Spleen (tissue), 13 donors: ENCODE results near the gene SYNE2. TPM values are rescaled to one million over a fixed set of nuclear protein-coding genes. Genes with fewer than 3 reads are reported as not detected.
"Not testable (repeated sequence)": the region's sequence is repeated elsewhere in the genome, so short reads cannot be mapped to it uniquely, and the experiment has no call there.

Experiments
- DNase-seq: peaks from one replicate; pipeline ENCODE4 v3.0.0-alpha.2; 2020
- H3K27ac ChIP-seq, 8 donors: fragments of 200-600 bp; sonication (generic) in 7 of 8; 1 replicate in 4 of 8; 2 replicates in 4 of 8; pipeline versions ENCODE4 v1.5.0 to v1.8.0; 2016 to 2021; ENCODE audit warnings: inconsistent platforms in 4 of 8, mild to moderate bottlenecking in 4 of 8, moderate library complexity in 1 of 8
- H3K27me3 ChIP-seq, 7 donors: fragments of 200-600 bp; sonication (generic) in 6 of 7; replicated peaks in 1 of 7; 1 replicate in 4 of 7; 2 replicates in 3 of 7; pipeline versions ENCODE4 v1.5.0 to v1.8.0; 2016 to 2021; ENCODE audit warnings: inconsistent platforms in 3 of 7, mild to moderate bottlenecking in 1 of 7
- H3K36me3 ChIP-seq, 6 donors: fragments of 200-600 bp; sonication (generic) in 5 of 6; 1 replicate in 4 of 6; 2 replicates in 2 of 6; pipeline versions ENCODE4 v1.5.0 to v1.8.0; 2016 to 2021; ENCODE audit warnings: inconsistent platforms in 2 of 6
- H3K4me1 ChIP-seq, 6 donors: fragments of 200-600 bp; sonication (generic) in 5 of 6; 1 replicate in 3 of 6; 2 replicates in 3 of 6; pipeline versions ENCODE4 v1.5.0 to v1.8.0; 2016 to 2021; ENCODE audit warnings: inconsistent platforms in 3 of 6
- H3K4me3 ChIP-seq, 8 donors: fragments of 200-600 bp; sonication (generic) in 7 of 8; 1 replicate in 4 of 8; 2 replicates in 4 of 8; pipeline versions ENCODE4 v1.5.0 to v1.8.0; 2016 to 2021; ENCODE audit warnings: inconsistent platforms in 4 of 8, mild to moderate bottlenecking in 4 of 8, moderate library complexity in 2 of 8
- H3K9me3 ChIP-seq, 8 donors: fragments of 200-600 bp; sonication (generic) in 7 of 8; 1 replicate in 4 of 8; 2 replicates in 4 of 8; pipeline versions ENCODE4 v1.5.0 to v1.8.0; 2016 to 2021; ENCODE audit warnings: inconsistent platforms in 4 of 8
- CTCF ChIP-seq, 11 experiments: fragments of 200-600 bp in 7 of 11; fragments of 450-650 bp in 4 of 11; sonication (generic) in 4 of 11; IDR thresholded peaks in 8 of 11; conservative IDR thresholded peaks in 3 of 11; 1 replicate in 7 of 11; 2 replicates in 4 of 11; pipeline versions ENCODE4 v1.4.0 to v1.8.0; 2016 to 2021; ENCODE audit warnings: antibody characterized with exemption in 11 of 11, inconsistent platforms in 4 of 11, mild to moderate bottlenecking in 1 of 11
- POLR2A ChIP-seq, 3 donors: fragments of 450-650 bp; IDR thresholded peaks; one replicate each; pipeline ENCODE4 v1.5.1; 2017; ENCODE audit warnings: antibody characterized with exemption in 3 of 3, mild to moderate bottlenecking in 1 of 3
- POLR2AphosphoS5 ChIP-seq, 3 donors: sonication (generic); formaldehyde crosslinking; IDR thresholded peaks; one replicate each; pipeline ENCODE4 v1.5.1; 2017; ENCODE audit warnings: antibody characterized with exemption in 3 of 3
- WGBS, 5 donors: extraction: QIAGEN DNeasy Blood & Tissue Kit in 3 of 5; methylation state at CpG; one replicate each; pipeline versions ENCODE4 v1.1.5 to v1.1.7; 2013 to 2018; 5-methylcytosine and 5-hydroxymethylcytosine counted together
- intact Hi-C: fragments of 100-400 bp; cut with DNase I; formaldehyde crosslinking; loops from one replicate; pipeline ENCODE4 v1.15.0; 2023; ENCODE audit warnings: low total_unique reads
- long read RNA-seq, 2 donors: transcript quantifications; one replicate each; lab custom pipeline, GENCODE V29; 2026
- polyA plus RNA-seq, 3 donors: library from polyadenylated mRNA; stranded (reverse); fragments of 200-250 nt; gene quantifications; one replicate each; pipeline ENCODE4 v1.2.1, GENCODE V29; 2013
- total RNA-seq, 7 donors: library from RNA; depleted of rRNA in 3 of 7; stranded (reverse); fragments of >200 nt in 3 of 7; fragmentation: NEBNext Ultra II Directional in 4 of 7; extraction: Animal tissue kit (Norgen Biotek cat#: 25700) in 4 of 7; gene quantifications; one replicate each; pipeline versions ENCODE4 v1.1.0 to v1.2.1, GENCODE V29; 2016 to 2021
- donor health status: healthy with polysubstance abuse.
- donor health status: DM: no; HTN: no; CAD: no; lungs with moderate emphysema.
- donor health status: DM: no; HTN: no; CAD: no.
- donor health status: Bipolar disorder and iron deficiency.
- donor health status: healthy.
- donor health status: DM: no; HTN: no; CAD: no.
- donor health status: DM: yes; HTN: yes; CAD: no.

Gene SYNE2
- total RNA-seq: 100 to 1,000 TPM; 128 to 173 (median 154) TPM
- polyA plus RNA-seq: 10 to 100 TPM; 16.0 to 25.5 (median 19.6) TPM
- long read RNA-seq, donor 1: 0 reads
- long read RNA-seq, donor 2, partial matches to known transcripts: 0 of 1 reads
- long read RNA-seq, donor 2, other reads (novel, unspliced or antisense): 0 of 1 reads

GRCh38 chr14:63852817-63853731 lies at the start of gene SYNE2:
Gene SYNE2 (plus strand): TSS chr14:63853004. CDS start chr14:63909149, 56,145 bp downstream.
- Histone ChIP-seq H3K4me3 (peak within 1 kb of the TSS; percentile 59 to 92 (median 76)), H3K36me3 (no peaks in the 10 kb centered on the region), H3K27me3 (peaks cover 0 to 27% (median 0%) of the 10 kb centered on the region in 7 donors), H3K9me3 (no peaks in the 10 kb centered on the region), H3K27ac (peak within 1 kb of the TSS; percentile 73 to 96 (median 92)), H3K4me1 (peaks cover 4 to 52% (median 35%) of the 10 kb centered on the region in 6 donors)
- intact Hi-C loops: loop anchor here (10.0 kb wide), 1 partner anchor 102 kb away; no protein-coding TSS in a partner anchor
- TF ChIP-seq CTCF (IDR thresholded peaks at IDR 0.05 in 8 of 11, conservative IDR thresholded peaks at IDR 0.05 in 3 of 11) (peak in 8 of 11 experiments; percentile 11 to 73 (median 47)), POLR2AphosphoS5 (IDR thresholded peaks at IDR 0.05) (peak; percentile 68 to 85 (median 82)), POLR2A (IDR thresholded peaks at IDR 0.05) (peak in 1 of 3 donors; percentile 27)
- 0 to 1% (median 0%) methylated on average over 32 to 124 of the region's 124 CpGs for WGBS, 5 donors
- DNase-seq: peak; percentile 94

GRCh38 chr14:63803221-63803791 lies 49.5 kb upstream of the SYNE2 start:
- H3K27ac ChIP-seq, H3K36me3 ChIP-seq, H3K9me3 ChIP-seq, H3K27me3 ChIP-seq, H3K4me3 ChIP-seq, intact Hi-C loops: not testable (repeated sequence)
- WGBS, 5 donors: 93 to 98% (median 94%) methylated on average over 18 to 34 of the region's 35 CpGs
- DNase-seq: peak; percentile 71
- peaks cover 0 to 12% (median 7%) of the 10 kb centered on the region in 6 donors for H3K4me1 ChIP-seq

GRCh38 chr14:63806064-63806463 lies 46.7 kb upstream of the SYNE2 start:
- intact Hi-C loops, DNase-seq, H3K27me3 ChIP-seq, H3K4me3 ChIP-seq, H3K36me3 ChIP-seq, H3K9me3 ChIP-seq, H3K4me1 ChIP-seq, H3K27ac ChIP-seq: not testable (repeated sequence)
- WGBS, 5 donors: 82 to 88% (median 88%) methylated on average over 2 of the region's 2 CpGs

- H3K4me1 ChIP-seq, H3K4me3 ChIP-seq, H3K27ac ChIP-seq, H3K36me3 ChIP-seq, H3K27me3 ChIP-seq, intact Hi-C loops, DNase-seq: not testable (repeated sequence)
- WGBS, 5 donors: 81 to 95% (median 88%) methylated on average over 3 of the region's 3 CpGs
- H3K9me3 ChIP-seq: peaks cover 0 to 31% (median 21%) of the 10 kb centered on the region in 8 donors
These were observed 41.1 kb upstream of the SYNE2 start for GRCh38 chr14:63811692-63812091.

GRCh38 chr14:63833728-63834127 lies 19.1 kb upstream of the SYNE2 start:
- Histone ChIP-seq H3K9me3 (no peaks in the 10 kb centered on the region), H3K4me1 (no peaks in the 10 kb centered on the region), H3K4me3 (no peak overlapping the region), H3K36me3 (no peaks in the 10 kb centered on the region), H3K27me3 (no peaks in the 10 kb centered on the region), H3K27ac (no peak overlapping the region)
- no peak for TF ChIP-seq POLR2A (IDR thresholded peaks at IDR 0.05)
- 94 to 100% (median 96%) methylated on average over 1 of the region's 1 CpG for WGBS, 5 donors
- intact Hi-C loops: no loop called here
- no peak for DNase-seq

- Histone ChIP-seq H3K27ac (no peak overlapping the region), H3K4me3 (no peak overlapping the region), H3K9me3 (peaks cover 0 to 21% (median 15%) of the 10 kb centered on the region in 8 donors), H3K36me3 (no peaks in the 10 kb centered on the region), H3K4me1 (no peaks in the 10 kb centered on the region), H3K27me3 (no peaks in the 10 kb centered on the region)
- TF ChIP-seq CTCF (IDR thresholded peaks at IDR 0.05 in 8 of 11, conservative IDR thresholded peaks at IDR 0.05 in 3 of 11) (peak in 4 of 11 experiments; percentile 14 to 32 (median 20)), POLR2AphosphoS5 (IDR thresholded peaks at IDR 0.05) (no peak), POLR2A (IDR thresholded peaks at IDR 0.05) (no peak)
- WGBS, 5 donors: 27 to 53% (median 44%) methylated on average over 1 of the region's 1 CpG
- intact Hi-C loops: no loop called here
- peak; percentile 77 for DNase-seq
These were observed 11.8 kb upstream of the SYNE2 start for GRCh38 chr14:63840981-63841380.
